Muscle layer of colon (tissue), 2 donors: Measurements from ENCODE around the gene EIF2S3.

ENCODE experiments used
- H3K27ac ChIP-seq: one replicate; pipeline ENCODE4 v1.7.0; 2013; ENCODE audit warnings: low read depth, mild to moderate bottlenecking, low read length, moderate library complexity
- H3K27me3 ChIP-seq, 2 donors: one replicate each; pipeline ENCODE4 v1.7.0; 2013; ENCODE audit warnings: low read length in 2 of 2, mild to moderate bottlenecking in 2 of 2; ENCODE audit not compliant: insufficient read depth in 2 of 2, control insufficient read depth in 1 of 2
- H3K36me3 ChIP-seq: one replicate; pipeline ENCODE4 v1.7.0; 2013; ENCODE audit warnings: mild to moderate bottlenecking, low read length; ENCODE audit not compliant: insufficient read depth
- H3K4me1 ChIP-seq: one replicate; pipeline ENCODE4 v1.7.0; 2013; ENCODE audit warnings: mild to moderate bottlenecking, low read length; ENCODE audit not compliant: insufficient read depth
- H3K4me3 ChIP-seq, 2 donors: one replicate each; pipeline ENCODE4 v1.7.0; 2013; ENCODE audit warnings: low read length in 2 of 2, low read depth in 1 of 2, mild to moderate bottlenecking in 1 of 2, moderate library complexity in 1 of 2
- H3K9ac ChIP-seq: one replicate; pipeline ENCODE4 v1.7.0; 2013; ENCODE audit warnings: low read length
- H3K9me3 ChIP-seq: one replicate; pipeline ENCODE4 v1.7.0; 2013; ENCODE audit warnings: mild to moderate bottlenecking, low read length
- donor health status: abdominal sarcoma.
- donor health status: Adenocarcinoma of cecum.

Gene EIF2S3

GRCh38 chrX:24098932-24099331 lies 44.2 kb downstream of the EIF2S3 start:
- no peak overlapping the region for H3K9ac ChIP-seq
- H3K27me3 ChIP-seq = no peaks in the 10 kb centered on the region
- H3K4me1 ChIP-seq = no peaks in the 10 kb centered on the region

GRCh38 chrX:24099394-24099793 lies 44.6 kb downstream of the EIF2S3 start:
- H3K9me3 ChIP-seq = no peaks in the 10 kb centered on the region
- no peak overlapping the region for H3K27ac ChIP-seq
- no peak overlapping the region for H3K4me3 ChIP-seq
- H3K27me3 ChIP-seq = no peaks in the 10 kb centered on the region
- no peaks in the 10 kb centered on the region for H3K4me1 ChIP-seq
- no peaks in the 10 kb centered on the region for H3K36me3 ChIP-seq
- H3K9ac ChIP-seq = no peak overlapping the region

More at GRCh38 chrX:24098932-24099331, 44.2 kb downstream of the EIF2S3 start:
- Histone ChIP-seq H3K27ac (no peak overlapping the region), H3K9me3 (no peaks in the 10 kb centered on the region), H3K4me3 (no peak overlapping the region), H3K36me3 (no peaks in the 10 kb centered on the region)

GRCh38 chrX:24100713-24101112 lies 46.0 kb downstream of the EIF2S3 start:
- no peaks in the 10 kb centered on the region for H3K27me3 ChIP-seq
- H3K9me3 ChIP-seq = no peaks in the 10 kb centered on the region
- no peaks in the 10 kb centered on the region for H3K4me1 ChIP-seq
- no peaks in the 10 kb centered on the region for H3K36me3 ChIP-seq
- no peak overlapping the region for H3K4me3 ChIP-seq
- no peak overlapping the region for H3K9ac ChIP-seq
- no peak overlapping the region for H3K27ac ChIP-seq

- Histone ChIP-seq H3K4me3 (no peak overlapping the region), H3K36me3 (no peaks in the 10 kb centered on the region), H3K27ac (no peak overlapping the region), H3K9me3 (no peaks in the 10 kb centered on the region), H3K27me3 (no peaks in the 10 kb centered on the region), H3K9ac (no peak overlapping the region), H3K4me1 (no peaks in the 10 kb centered on the region)
Observed at GRCh38 chrX:24110069-24110468, 55.3 kb downstream of the EIF2S3 start.

GRCh38 chrX:24113181-24113580 lies 58.4 kb downstream of the EIF2S3 start:
- no peak overlapping the region for H3K9ac ChIP-seq
- no peak overlapping the region for H3K27ac ChIP-seq
- peaks cover 14% of the 10 kb centered on the region for H3K4me1 ChIP-seq
- H3K36me3 ChIP-seq = no peaks in the 10 kb centered on the region
- no peak overlapping the region for H3K4me3 ChIP-seq
- H3K27me3 ChIP-seq = no peaks in the 10 kb centered on the region
- H3K9me3 ChIP-seq = no peaks in the 10 kb centered on the region

GRCh38 chrX:24117258-24117657 lies 62.5 kb downstream of the EIF2S3 start:
- H3K4me3 ChIP-seq = no peak overlapping the region
- no peaks in the 10 kb centered on the region for H3K9me3 ChIP-seq
- H3K36me3 ChIP-seq = no peaks in the 10 kb centered on the region
- H3K9ac ChIP-seq = no peak overlapping the region
- no peaks in the 10 kb centered on the region for H3K27me3 ChIP-seq
- no peak overlapping the region for H3K27ac ChIP-seq
- peaks cover 14% of the 10 kb centered on the region for H3K4me1 ChIP-seq

- H3K27ac ChIP-seq = no peak overlapping the region
Observed at GRCh38 chrX:24124244-24124799, 69.6 kb downstream of the EIF2S3 start.

GRCh38 chrX:24125028-24125612 lies 70.4 kb downstream of the EIF2S3 start:
- Histone ChIP-seq H3K9me3 (no peaks in the 10 kb centered on the region), H3K4me3 (no peak overlapping the region), H3K27ac (no peak overlapping the region), H3K9ac (no peak overlapping the region), H3K4me1 (no peaks in the 10 kb centered on the region), H3K27me3 (no peaks in the 10 kb centered on the region), H3K36me3 (no peaks in the 10 kb centered on the region)

More at GRCh38 chrX:24124244-24124799, 69.6 kb downstream of the EIF2S3 start:
- H3K4me3 ChIP-seq = no peak overlapping the region
- no peaks in the 10 kb centered on the region for H3K36me3 ChIP-seq
- H3K4me1 ChIP-seq = no peaks in the 10 kb centered on the region
- H3K27me3 ChIP-seq = no peaks in the 10 kb centered on the region
- H3K9ac ChIP-seq = no peak overlapping the region
- no peaks in the 10 kb centered on the region for H3K9me3 ChIP-seq
